ENCODE results near the gene CDA.

- no peak for TF ChIP-seq CTCF (IDR thresholded peaks at IDR 0.05)
- no peak for TF ChIP-seq POLR2A (IDR thresholded peaks at IDR 0.05)
- no peak for TF ChIP-seq POLR2AphosphoS5 (IDR thresholded peaks at IDR 0.05; ENCODE audit: insufficient read depth in 1 of 2, low read depth in 1 of 2)
These were observed 14.9 kb upstream of the CDA start for GRCh38 chr1:20573987-20574386.
